OCI-LY1 (cell line): ENCODE results near the gene MAP3K8.
A peak's percentile ranks its signal among the peaks of the same experiment; 100 is the strongest.

Source experiments
- H2AFZ ChIP-seq: fragments of 200-600 bp; sonication (generic), shearing (Covaris generic); 2 replicates; pipeline ENCODE4 v1.6.0; 2014; ENCODE audit warnings: antibody characterized with exemption, mild to moderate bottlenecking, low read length
- H3F3A ChIP-seq: fragments of 200-600 bp; sonication (generic), shearing (Covaris generic); 2 replicates; pipeline ENCODE4 v1.6.0; 2014; ENCODE audit warnings: mild to moderate bottlenecking, antibody characterized with exemption, low read length, moderate library complexity; ENCODE audit not compliant: insufficient read depth
- H3K27ac ChIP-seq: fragments of 200-600 bp; sonication (generic); 2 replicates; pipeline ENCODE4 v1.5.1; 2014; ENCODE audit warnings: low read length, mixed run types, mild to moderate bottlenecking, low read depth; ENCODE audit not compliant: poor library complexity, severe bottlenecking
- H3K27me3 ChIP-seq: fragments of 200-600 bp; sonication (generic); 2 replicates; pipeline ENCODE4 v1.6.0; 2014; ENCODE audit warnings: antibody characterized with exemption, mild to moderate bottlenecking, low read length, moderate library complexity; ENCODE audit not compliant: insufficient read depth
- H3K36me3 ChIP-seq: fragments of 200-600 bp; sonication (generic); 2 replicates; pipeline ENCODE4 v1.6.1; 2014; ENCODE audit warnings: mild to moderate bottlenecking, antibody characterized with exemption, low read length, moderate library complexity, mixed read lengths; ENCODE audit not compliant: insufficient read depth
- H3K4me1 ChIP-seq: fragments of 200-600 bp; sonication (generic); 2 replicates; pipeline ENCODE4 v1.5.1; 2014; ENCODE audit warnings: mild to moderate bottlenecking, low read length, moderate library complexity; ENCODE audit not compliant: insufficient read depth, severe bottlenecking
- H3K4me2 ChIP-seq: fragments of 200-600 bp; sonication (generic), shearing (Covaris generic); 2 replicates; pipeline ENCODE4 v1.6.1; 2014; ENCODE audit warnings: low read length
- H3K4me3 ChIP-seq: fragments of 200-600 bp; sonication (generic); 2 replicates; pipeline ENCODE4 v1.5.1; 2014; ENCODE audit warnings: low read length, low read depth, mild to moderate bottlenecking, mixed read lengths; ENCODE audit not compliant: poor library complexity, severe bottlenecking
- H3K79me2 ChIP-seq: fragments of 200-600 bp; shearing (Covaris generic); 2 replicates; pipeline ENCODE4 v1.6.1; 2016; ENCODE audit warnings: mixed run types, low read length, mixed read lengths; ENCODE audit not compliant: insufficient read depth
- H3K9ac ChIP-seq: fragments of 200-600 bp; sonication (generic), shearing (Covaris generic); 2 replicates; pipeline ENCODE4 v1.6.1; 2014; ENCODE audit warnings: mild to moderate bottlenecking, low read length, mixed read lengths
- H3K9me2 ChIP-seq: fragments of 200-600 bp; sonication (generic), shearing (Covaris generic); 2 replicates; pipeline ENCODE4 v1.6.1; 2014; ENCODE audit warnings: low read depth, mild to moderate bottlenecking, low read length, mixed read lengths
- H3K9me3 ChIP-seq: fragments of 200-600 bp; shearing (Covaris generic); 2 replicates; pipeline ENCODE4 v1.6.1; 2014; ENCODE audit warnings: low read length, mixed read lengths
- H4K20me1 ChIP-seq: fragments of 200-600 bp; sonication (generic), shearing (Covaris generic); 2 replicates; pipeline ENCODE4 v1.6.0; 2016; ENCODE audit warnings: mild to moderate bottlenecking, low read length; ENCODE audit not compliant: insufficient read depth
- EZH2 ChIP-seq: fragments of 200-600 bp; sonication (generic), shearing (Covaris generic); IDR thresholded peaks from 2 replicates; pipeline ENCODE4 v1.8.0; 2017; ENCODE audit warnings: borderline replicate concordance, mixed run types, mild to moderate bottlenecking, antibody characterized with exemption, low read length, moderate library complexity, mixed read lengths
- TF ChIP-seq, protein P1 (sequence below): fragments of 200-600 bp; sonication (generic), shearing (Covaris generic); IDR thresholded peaks from 2 replicates; pipeline ENCODE4 v1.5.1; 2017; ENCODE audit warnings: mild to moderate bottlenecking, antibody characterized with exemption, low read length, moderate library complexity, mixed read lengths

MAP3K8 gene

DNA sequence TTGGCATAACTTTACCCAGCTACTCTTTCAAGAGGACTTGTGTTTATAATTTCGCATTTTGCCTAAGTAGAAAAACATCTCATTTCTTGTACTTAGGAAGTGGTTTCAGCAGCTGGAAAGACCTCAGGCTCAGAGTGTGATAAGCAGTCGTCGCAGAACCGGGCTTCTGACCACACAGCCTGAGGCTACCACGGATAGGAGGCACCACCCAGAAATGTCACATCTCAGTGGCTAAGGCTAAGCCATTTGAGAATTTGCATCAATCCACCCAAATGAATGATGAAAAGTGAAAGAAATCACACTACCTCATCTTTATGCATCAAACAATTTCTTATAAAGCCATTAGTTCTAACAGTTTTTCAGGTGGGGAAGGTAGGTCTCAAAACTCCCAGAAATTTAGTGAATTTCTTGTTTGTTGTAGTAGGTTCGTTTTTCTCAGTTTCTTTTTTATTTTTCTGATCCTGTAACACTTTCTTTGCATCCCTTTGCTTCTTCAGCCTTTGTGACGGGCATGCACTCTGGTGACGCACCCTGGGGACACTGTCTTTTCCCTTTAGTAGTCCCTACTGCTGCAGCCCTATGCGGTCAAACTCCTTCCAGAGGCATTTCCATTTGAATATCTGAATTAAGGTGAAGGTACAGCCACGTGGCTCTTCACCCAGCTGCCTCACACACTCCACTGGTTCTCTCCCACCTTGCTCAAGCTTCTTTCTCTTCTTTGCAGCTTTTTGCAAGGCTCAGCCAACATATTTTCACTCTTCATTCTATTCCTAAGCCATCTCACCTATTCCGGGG, 68.5 kb downstream of the MAP3K8 start:
- TF ChIP-seq, protein P1, sequence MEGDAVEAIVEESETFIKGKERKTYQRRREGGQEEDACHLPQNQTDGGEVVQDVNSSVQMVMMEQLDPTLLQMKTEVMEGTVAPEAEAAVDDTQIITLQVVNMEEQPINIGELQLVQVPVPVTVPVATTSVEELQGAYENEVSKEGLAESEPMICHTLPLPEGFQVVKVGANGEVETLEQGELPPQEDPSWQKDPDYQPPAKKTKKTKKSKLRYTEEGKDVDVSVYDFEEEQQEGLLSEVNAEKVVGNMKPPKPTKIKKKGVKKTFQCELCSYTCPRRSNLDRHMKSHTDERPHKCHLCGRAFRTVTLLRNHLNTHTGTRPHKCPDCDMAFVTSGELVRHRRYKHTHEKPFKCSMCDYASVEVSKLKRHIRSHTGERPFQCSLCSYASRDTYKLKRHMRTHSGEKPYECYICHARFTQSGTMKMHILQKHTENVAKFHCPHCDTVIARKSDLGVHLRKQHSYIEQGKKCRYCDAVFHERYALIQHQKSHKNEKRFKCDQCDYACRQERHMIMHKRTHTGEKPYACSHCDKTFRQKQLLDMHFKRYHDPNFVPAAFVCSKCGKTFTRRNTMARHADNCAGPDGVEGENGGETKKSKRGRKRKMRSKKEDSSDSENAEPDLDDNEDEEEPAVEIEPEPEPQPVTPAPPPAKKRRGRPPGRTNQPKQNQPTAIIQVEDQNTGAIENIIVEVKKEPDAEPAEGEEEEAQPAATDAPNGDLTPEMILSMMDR = no peak
- no peak for TF ChIP-seq EZH2
- Histone ChIP-seq H3K9me3 (no peaks in the 10 kb centered on the region), H3K36me3 (no peaks in the 10 kb centered on the region), H3F3A (no peaks in the 10 kb centered on the region), H2AFZ (no peak overlapping the region), H3K27ac (peak overlapping the region; percentile 89), H3K9me2 (no peaks in the 10 kb centered on the region), H3K4me3 (peak overlapping the region; percentile 29), H3K9ac (peak overlapping the region; percentile 20; the same call in 1 of the 2 replicates), H3K4me2 (peak overlapping the region; percentile 30; the same call in 1 of the 2 replicates), H4K20me1 (no peaks in the 10 kb centered on the region), H3K4me1 (peaks cover 83% of the 10 kb centered on the region), H3K27me3 (no peaks in the 10 kb centered on the region), H3K79me2 (no peaks in the 10 kb centered on the region)

DNA sequence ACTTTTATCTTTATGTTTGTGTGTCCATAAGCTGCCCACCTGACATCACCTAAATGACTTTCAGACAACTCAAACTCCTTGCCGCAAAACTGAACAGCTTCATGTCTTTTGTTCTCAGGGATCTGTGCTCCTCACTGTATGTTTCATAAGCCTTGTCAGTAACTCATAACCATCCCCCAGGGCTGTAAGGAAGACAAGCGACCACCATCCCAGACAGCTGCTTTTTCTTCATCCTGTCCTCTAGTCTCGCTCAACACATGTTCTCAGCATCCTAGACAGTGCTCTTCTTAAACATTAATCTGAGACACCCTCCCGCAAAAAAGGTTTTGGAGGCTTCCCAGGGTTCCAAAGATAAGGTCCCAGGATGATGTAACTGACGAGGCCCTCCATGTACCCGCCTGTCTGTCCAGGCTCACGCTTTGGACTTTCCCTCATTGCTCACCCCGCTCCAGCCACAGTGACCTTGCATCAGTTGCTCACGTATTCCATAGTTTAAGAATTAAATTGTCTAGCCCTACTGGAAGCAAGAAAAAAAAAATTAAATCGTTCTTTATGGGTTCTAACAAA, 69.8 kb downstream of the MAP3K8 start:
- Histone ChIP-seq H2AFZ (no peak overlapping the region), H3K9me2 (no peaks in the 10 kb centered on the region), H3K79me2 (no peaks in the 10 kb centered on the region), H4K20me1 (no peaks in the 10 kb centered on the region), H3K4me1 (peaks cover 82% of the 10 kb centered on the region), H3K9ac (no peak overlapping the region), H3F3A (no peaks in the 10 kb centered on the region), H3K36me3 (no peaks in the 10 kb centered on the region), H3K27me3 (no peaks in the 10 kb centered on the region), H3K4me3 (no peak overlapping the region), H3K27ac (peak overlapping the region; percentile 89), H3K4me2 (no peak overlapping the region; the same call in 1 of the 2 replicates), H3K9me3 (no peaks in the 10 kb centered on the region)
- TF ChIP-seq, protein P1 = no peak
- TF ChIP-seq EZH2 = no peak

- no peaks in the 10 kb centered on the region for H3K79me2 ChIP-seq
- no peak overlapping the region for H2AFZ ChIP-seq
- H3K9ac ChIP-seq = peak overlapping the region; percentile 4; the same call in 1 of the 2 replicates
- no peak for TF ChIP-seq EZH2
- TF ChIP-seq, protein P1 = no peak
- H3K4me2 ChIP-seq = peak overlapping the region; percentile 49; the same call in 1 of the 2 replicates
- no peaks in the 10 kb centered on the region for H3K9me2 ChIP-seq
- H3K27ac ChIP-seq = peak overlapping the region; percentile 89
- no peak overlapping the region for H3K4me3 ChIP-seq
- H3K27me3 ChIP-seq = no peaks in the 10 kb centered on the region
- H3F3A ChIP-seq = no peaks in the 10 kb centered on the region
- no peaks in the 10 kb centered on the region for H3K36me3 ChIP-seq
- H3K4me1 ChIP-seq = peaks cover 94% of the 10 kb centered on the region
- no peaks in the 10 kb centered on the region for H3K9me3 ChIP-seq
- no peaks in the 10 kb centered on the region for H4K20me1 ChIP-seq
Measured at GRCh38 chr10:30505543-30506298, 71.7 kb downstream of the MAP3K8 start.
